Raji (cell line): ENCODE measurements around the gene RASGRP3.

Experiments
- POLR2A ChIP-seq: IDR thresholded peaks from 2 replicates; pipeline ENCODE4 v1.6.1; 2011; ENCODE audit warnings: low read depth, low read length, control low read depth; ENCODE audit not compliant: insufficient read depth

RASGRP3 gene

GRCh38 chr2:33444967-33445366 lies 31.5 kb upstream of the RASGRP3 start:
- no peak for TF ChIP-seq POLR2A

GRCh38 chr2:33448220-33448899 lies 28.1 kb upstream of the RASGRP3 start:
- TF ChIP-seq POLR2A = no peak

GRCh38 chr2:33451214-33451613 lies 25.2 kb upstream of the RASGRP3 start:
- no peak for TF ChIP-seq POLR2A

DNA sequence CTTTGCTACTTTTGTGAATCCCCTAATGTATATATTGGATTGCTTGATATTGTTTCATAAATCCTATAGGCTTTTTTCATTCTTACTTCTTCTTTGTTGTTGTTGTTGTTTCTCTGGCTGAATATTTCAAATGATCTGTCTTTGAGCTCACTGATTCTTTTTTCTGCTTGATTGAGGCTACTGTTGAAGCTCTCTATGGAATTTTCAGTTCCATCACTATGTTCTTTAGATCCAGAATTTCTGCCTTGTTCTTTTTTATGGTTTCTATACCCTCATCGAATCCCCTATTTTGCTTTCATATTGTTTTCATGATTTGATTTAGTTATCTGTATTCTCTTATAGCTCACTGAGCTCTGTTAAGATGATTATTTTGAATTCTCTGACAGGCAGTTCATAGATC lies 24.6 kb upstream of the RASGRP3 start:
- TF ChIP-seq POLR2A = no peak

GRCh38 chr2:33452545-33452944 lies 23.9 kb upstream of the RASGRP3 start:
- TF ChIP-seq POLR2A = no peak

GRCh38 chr2:33453905-33454479 lies 22.5 kb upstream of the RASGRP3 start:
- TF ChIP-seq POLR2A = no peak

- TF ChIP-seq POLR2A = no peak
Measured at GRCh38 chr2:33457556-33458247, 18.7 kb upstream of the RASGRP3 start.

DNA sequence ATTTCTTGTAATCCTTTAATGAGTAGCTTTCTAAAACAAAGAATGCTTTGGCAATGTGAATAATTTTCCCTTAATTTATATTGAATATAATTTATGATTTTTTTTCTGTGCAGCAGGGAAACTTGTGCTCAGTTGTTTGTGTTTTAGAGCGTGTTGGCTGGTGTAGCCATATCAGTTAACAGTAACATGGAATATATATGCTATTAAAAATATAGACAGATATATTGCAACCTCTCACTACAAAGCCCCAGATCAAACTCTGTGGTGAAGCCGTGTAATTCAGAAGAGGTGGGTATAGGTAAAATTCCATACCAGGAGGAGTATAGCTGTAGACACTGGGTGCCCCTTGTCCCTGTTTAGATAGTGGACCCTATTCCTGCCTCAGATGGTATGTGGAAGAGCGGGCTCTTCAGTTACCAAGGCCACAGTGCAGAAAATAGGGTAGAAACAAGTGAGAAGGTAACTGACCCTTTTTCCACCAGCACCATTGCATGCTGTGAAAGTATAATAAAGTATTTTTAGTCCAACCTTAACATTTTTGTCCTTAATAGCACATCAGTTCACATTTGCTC lies 18.1 kb upstream of the RASGRP3 start:
- TF ChIP-seq POLR2A = no peak

DNA sequence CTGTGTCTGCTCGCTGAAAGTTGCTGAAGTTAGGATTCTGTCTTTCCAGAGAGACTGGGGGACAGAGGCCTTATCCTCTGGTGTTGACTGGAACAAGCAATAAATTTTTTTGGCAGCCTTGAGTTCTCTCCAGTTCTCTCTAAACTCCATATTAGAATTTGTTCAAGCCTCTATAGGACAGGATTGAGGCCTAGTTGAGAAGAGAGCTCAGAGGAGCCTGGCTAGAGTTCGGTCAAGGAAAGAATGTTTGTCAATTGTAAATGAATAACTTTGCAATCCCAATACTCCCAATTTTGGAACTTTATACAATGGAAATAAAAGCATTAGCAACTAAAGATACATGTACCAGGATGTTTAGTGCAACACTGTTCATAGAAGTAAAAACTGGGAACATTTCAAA lies 16.7 kb upstream of the RASGRP3 start:
- TF ChIP-seq POLR2A = no peak

DNA sequence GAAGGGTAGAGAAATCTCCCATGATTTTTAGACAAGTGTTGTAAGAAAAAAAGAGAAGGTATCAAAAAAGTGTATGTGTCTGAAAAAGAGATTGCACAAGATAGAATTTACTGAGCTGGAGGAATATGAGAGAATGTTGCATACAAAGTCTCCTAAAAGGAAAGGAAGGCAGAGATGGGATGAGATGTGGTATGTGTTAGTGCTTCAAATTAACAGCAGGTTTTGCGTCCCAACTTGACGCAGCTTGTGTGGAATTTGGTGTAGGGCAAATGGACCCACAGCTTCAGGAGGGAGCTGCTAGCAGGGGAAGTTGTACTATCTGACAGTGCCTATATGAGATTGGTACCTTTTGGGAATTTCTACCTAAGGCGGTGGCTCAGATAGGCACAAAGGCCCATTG lies 9.0 kb upstream of the RASGRP3 start:
- TF ChIP-seq POLR2A = no peak

DNA sequence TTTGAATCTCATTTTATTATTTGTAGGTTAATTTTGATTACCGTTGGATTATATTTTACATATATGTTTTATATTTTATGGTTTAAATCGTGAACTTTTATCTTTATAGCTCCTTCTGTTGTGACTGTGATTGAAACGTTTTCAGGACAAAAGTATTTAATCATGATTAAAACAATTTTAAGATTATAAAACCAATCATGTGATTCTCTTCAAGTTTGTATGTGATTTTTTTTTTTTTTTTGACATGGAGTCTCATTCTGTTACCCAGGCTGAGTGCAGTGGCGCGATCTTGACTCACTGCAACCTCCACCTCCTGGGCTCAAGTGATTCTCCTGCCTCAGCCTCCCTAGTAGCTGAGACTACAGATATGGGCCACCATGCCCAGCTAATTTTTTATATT lies 7.2 kb upstream of the RASGRP3 start:
- TF ChIP-seq POLR2A = no peak

GRCh38 chr2:33475224-33476130 lies 972 bp upstream of the RASGRP3 start:
- peak; percentile 1; the same call in 1 of the 2 replicates for TF ChIP-seq POLR2A

DNA sequence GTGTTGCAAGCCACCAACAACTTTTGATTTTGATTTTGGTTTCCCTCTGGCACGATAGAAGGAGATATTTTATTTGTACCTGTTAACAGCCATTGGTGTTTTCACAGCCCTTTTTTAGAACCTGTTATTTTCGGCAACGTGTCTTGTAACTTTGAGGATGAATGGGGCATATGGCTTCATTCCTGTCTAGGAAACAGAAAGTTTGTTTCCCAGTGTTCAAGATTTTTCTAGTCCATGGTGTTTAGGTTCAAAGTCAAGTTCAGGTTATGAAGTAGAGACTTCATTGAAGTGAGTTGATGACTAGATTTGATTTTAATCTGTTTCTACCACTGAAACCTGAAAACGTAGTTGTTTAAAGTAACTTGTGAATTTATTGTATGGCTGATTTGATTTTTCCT lies 343 bp downstream of the RASGRP3 start:
- no peak for TF ChIP-seq POLR2A

DNA sequence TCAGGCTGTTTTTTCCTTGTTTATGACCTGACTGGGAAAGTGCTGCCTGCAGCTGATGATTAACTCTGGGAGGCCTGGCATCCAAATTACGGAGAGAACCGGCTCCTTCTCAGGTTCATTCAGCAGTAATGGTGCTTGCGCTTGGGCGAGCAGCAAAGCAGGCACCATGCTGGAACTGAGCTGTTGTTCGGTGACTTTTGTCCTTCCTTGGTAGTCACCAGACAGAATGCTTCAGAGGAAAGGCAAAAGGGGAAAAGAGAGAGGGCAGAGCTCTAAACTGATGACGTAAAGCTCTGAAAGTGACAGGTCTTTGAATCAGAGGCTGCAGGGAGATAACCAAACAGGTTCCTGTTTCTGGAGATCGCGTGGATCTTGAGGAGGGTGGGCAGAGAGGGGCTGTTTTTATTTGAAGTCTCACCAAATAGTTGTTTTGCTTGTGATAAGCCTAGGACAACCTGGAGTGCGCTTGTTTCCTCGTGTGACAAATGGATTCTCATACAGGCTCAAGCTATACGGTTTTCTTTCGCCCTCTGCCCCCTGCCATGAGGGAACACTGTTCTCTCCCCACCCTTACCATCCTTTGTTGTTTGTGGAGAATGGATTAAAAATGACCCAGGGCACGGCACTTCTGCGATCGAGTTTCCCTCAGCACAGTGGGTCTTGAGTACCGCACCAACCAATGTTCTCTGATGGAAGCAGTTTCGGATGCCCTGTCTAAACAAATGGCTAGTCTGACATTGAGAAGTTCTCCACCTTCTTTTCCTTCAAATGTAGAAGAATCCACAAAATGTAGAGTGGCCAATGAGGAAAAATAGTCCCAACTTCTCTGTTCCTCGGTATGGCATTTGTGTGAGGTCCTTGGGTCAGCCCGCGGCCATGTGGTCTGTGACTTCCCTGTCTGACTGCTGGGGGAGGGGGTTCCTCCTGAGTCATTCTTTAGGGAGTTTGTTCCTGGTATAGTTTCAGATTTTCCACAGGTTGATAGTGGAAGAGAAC lies 1.3 kb downstream of the RASGRP3 start:
- peak; percentile 91 for TF ChIP-seq POLR2A
